Lower leg skin (tissue), 4 donors: ENCODE results near the gene DNLZ. TPM values are rescaled to one million over a fixed set of nuclear protein-coding genes. Genes with fewer than 3 reads are reported as not detected.

ENCODE experiments used
- DNase-seq, 2 donors: peaks; one replicate each; pipeline ENCODE4 v3.0.0-alpha.2; 2019; ENCODE audit warnings: low spot score in 2 of 2
- H3K4me3 ChIP-seq: fragments of 200-600 bp; sonication (generic); 2 replicates; pipeline ENCODE4 v1.5.1; 2017; ENCODE audit warnings: mild to moderate bottlenecking, low read depth; ENCODE audit not compliant: poor library complexity, severe bottlenecking
- POLR2A ChIP-seq, 2 donors: fragments of 450-650 bp; IDR thresholded peaks; one replicate each; pipeline ENCODE4 v1.6.1; 2016 to 2017; ENCODE audit warnings: antibody characterized with exemption in 2 of 2, mild to moderate bottlenecking in 1 of 2, moderate library complexity in 1 of 2
- WGBS, 2 donors: methylation state at CpG; one replicate each; pipeline ENCODE4 v1.1.5; 2018; 5-methylcytosine and 5-hydroxymethylcytosine counted together
- intact Hi-C: fragments of 100-400 bp; cut with DNase I; formaldehyde crosslinking; loops from one replicate; pipeline ENCODE4 v1.15.0; 2023; ENCODE audit warnings: low total_unique reads
- total RNA-seq, 4 donors: library from RNA; depleted of rRNA; stranded (reverse); fragments of >200 nt; gene quantifications; one replicate each; pipeline ENCODE4 v1.1.0, GENCODE V29; 2016
- TF ChIP-seq, protein P1 (sequence below), 3 donors: fragments of 450-650 bp; IDR thresholded peaks; one replicate each; pipeline ENCODE4 v1.5.1; 2016; ENCODE audit warnings: antibody characterized with exemption in 3 of 3, mild to moderate bottlenecking in 3 of 3, moderate library complexity in 2 of 3

The DNLZ gene
- total RNA-seq, 4 donors from 2014 or later = 30.9 to 64.6 (median 44.1) TPM

GRCh38 chr9:136347472-136348256 is 15.9 kb downstream of the DNLZ start:
- 53 to 56% methylated on average over 30 to 34 of the region's 34 CpGs for WGBS, 2 donors
- intact Hi-C loops = no loop called here
- no peak overlapping the region for H3K4me3 ChIP-seq
- TF ChIP-seq, protein P1, sequence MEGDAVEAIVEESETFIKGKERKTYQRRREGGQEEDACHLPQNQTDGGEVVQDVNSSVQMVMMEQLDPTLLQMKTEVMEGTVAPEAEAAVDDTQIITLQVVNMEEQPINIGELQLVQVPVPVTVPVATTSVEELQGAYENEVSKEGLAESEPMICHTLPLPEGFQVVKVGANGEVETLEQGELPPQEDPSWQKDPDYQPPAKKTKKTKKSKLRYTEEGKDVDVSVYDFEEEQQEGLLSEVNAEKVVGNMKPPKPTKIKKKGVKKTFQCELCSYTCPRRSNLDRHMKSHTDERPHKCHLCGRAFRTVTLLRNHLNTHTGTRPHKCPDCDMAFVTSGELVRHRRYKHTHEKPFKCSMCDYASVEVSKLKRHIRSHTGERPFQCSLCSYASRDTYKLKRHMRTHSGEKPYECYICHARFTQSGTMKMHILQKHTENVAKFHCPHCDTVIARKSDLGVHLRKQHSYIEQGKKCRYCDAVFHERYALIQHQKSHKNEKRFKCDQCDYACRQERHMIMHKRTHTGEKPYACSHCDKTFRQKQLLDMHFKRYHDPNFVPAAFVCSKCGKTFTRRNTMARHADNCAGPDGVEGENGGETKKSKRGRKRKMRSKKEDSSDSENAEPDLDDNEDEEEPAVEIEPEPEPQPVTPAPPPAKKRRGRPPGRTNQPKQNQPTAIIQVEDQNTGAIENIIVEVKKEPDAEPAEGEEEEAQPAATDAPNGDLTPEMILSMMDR (IDR thresholded peaks at IDR 0.05) = no peak
- no peak for TF ChIP-seq POLR2A (IDR thresholded peaks at IDR 0.05)
- no peak for DNase-seq

GRCh38 chr9:136346927-136347465 is 16.5 kb downstream of the DNLZ start:
- WGBS, 2 donors = 65 to 75% methylated on average over 10 to 18 of the region's 20 CpGs
- H3K4me3 ChIP-seq = no peak overlapping the region
- TF ChIP-seq, protein P1 (IDR thresholded peaks at IDR 0.05) = no peak
- TF ChIP-seq POLR2A (IDR thresholded peaks at IDR 0.05) = no peak
- no peak for DNase-seq
- intact Hi-C loops = no loop called here

DNA sequence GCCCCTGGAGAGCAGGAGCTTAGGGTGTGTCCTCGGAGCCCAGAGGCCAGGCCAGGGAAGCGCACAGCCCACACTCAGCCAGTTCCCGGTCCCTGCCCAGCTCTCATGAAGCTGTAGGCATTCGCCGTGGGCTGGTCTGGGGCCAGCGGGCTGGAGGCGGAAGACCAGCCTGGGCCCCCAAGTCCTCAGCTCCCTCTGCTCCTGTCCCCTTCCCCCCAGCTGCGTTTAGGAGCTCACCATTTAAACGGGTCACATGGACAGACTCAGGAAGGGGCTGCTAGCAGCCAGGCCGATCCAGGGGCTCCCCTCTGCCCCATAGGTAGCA is 17.4 kb downstream of the DNLZ start:
- intact Hi-C loops = no loop called here
- TF ChIP-seq, protein P1 (IDR thresholded peaks at IDR 0.05) = no peak
- no peak for TF ChIP-seq POLR2A (IDR thresholded peaks at IDR 0.05)
- no peak overlapping the region for H3K4me3 ChIP-seq
- WGBS, 2 donors = 41 to 42% methylated on average over 7 to 10 of the region's 10 CpGs
- no peak for DNase-seq

DNA sequence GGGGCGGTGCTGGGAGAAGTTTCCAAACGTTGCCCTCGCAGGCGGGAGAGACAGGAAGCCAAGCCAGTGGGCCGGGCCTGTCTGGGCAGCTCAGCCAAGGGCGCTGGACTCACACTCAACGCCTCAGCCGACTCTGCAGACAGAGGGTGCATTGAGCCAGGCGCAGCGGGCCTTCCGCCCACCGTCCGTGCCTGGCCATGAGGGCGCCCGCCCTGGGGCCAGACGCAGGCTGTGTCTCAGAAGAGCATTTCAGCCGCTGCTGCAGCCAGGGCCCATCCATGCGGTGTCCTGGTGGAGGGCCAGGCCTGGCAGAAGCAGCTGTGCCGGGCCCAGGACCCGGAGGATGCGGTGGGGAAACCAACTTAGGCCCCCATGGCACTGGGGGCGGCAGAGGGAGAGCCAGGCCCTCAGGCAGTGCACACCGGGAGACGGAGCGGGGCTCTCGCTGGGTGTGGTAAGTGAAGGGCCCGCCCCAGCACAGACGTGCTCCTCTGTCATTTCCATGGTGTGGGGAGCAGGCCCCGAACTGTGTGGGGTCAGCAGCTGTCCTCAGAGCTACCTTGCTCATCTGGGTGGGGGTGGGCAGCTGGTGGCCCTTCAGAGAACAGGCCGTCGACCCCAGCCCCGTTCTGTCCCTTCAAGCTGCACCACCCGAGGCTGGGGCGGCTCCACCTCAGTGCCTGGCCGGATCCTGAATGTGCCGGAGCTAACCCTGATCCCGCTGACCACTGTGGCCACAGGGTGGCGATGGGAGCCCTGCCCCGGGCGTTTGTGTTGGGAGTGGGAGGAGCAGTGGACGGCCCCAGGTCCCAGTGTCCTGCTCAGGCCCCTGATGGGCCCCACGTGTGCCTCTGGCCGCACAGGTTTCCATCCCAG is 18.0 kb downstream of the DNLZ start:
- intact Hi-C loops = no loop called here
- TF ChIP-seq POLR2A (IDR thresholded peaks at IDR 0.05) = no peak
- TF ChIP-seq, protein P1 (IDR thresholded peaks at IDR 0.05) = no peak
- WGBS, 2 donors = 19 to 35% methylated on average over 23 of the region's 43 CpGs
- no peak overlapping the region for H3K4me3 ChIP-seq
- DNase-seq = peak in 1 of 2 donors; percentile 92

- intact Hi-C loops = no loop called here
- TF ChIP-seq, protein P1 (IDR thresholded peaks at IDR 0.05) = no peak
- no peak for TF ChIP-seq POLR2A (IDR thresholded peaks at IDR 0.05)
- WGBS, 2 donors = 61 to 62% methylated on average over 21 of the region's 21 CpGs
- DNase-seq = no peak
- H3K4me3 ChIP-seq = no peak overlapping the region
Measured at GRCh38 chr9:136344544-136345280, 18.8 kb downstream of the DNLZ start.
